SK-N-SH treated with all-trans-retinoic acid at 6 μM for 48 hours (cell line): ENCODE results near the gene DNAJC5G.

Experiments
- ATAC-seq: fragments of 200-7000 bp; cut with Tn5 transposase; 3 replicates; pipeline ENCODE4 v1.9.1; 2020; ENCODE audit warnings: mild to moderate bottlenecking, moderate library complexity
- CREB5 ChIP-seq: fragments of 250-450 bp; sonication (Bioruptor Pico); IDR thresholded peaks from 2 replicates; pipeline ENCODE4 v1.5.1; 2020; ENCODE audit warnings: low read depth, mild to moderate bottlenecking, moderate library complexity
- CSDC2 ChIP-seq: fragments of 250-450 bp; sonication (Bioruptor Pico); IDR thresholded peaks from 2 replicates; pipeline ENCODE4 v1.5.0; 2020; ENCODE audit warnings: mild to moderate bottlenecking, moderate library complexity
- CSRNP3 ChIP-seq: fragments of 250-450 bp; sonication (Bioruptor Pico); IDR thresholded peaks from 2 replicates; pipeline ENCODE4 v1.5.1; 2021; ENCODE audit warnings: mild to moderate bottlenecking, moderate library complexity
- ISL1 ChIP-seq: fragments of 250-450 bp; sonication (Bioruptor Pico); IDR thresholded peaks from 2 replicates; pipeline ENCODE4 v2.1.2; 2022; ENCODE audit warnings: mild to moderate bottlenecking, moderate library complexity
- OSR1 ChIP-seq: fragments of 250-450 bp; sonication (Bioruptor Pico); IDR thresholded peaks from 2 replicates; pipeline ENCODE4 v1.8.0; 2022; ENCODE audit warnings: moderate library complexity, mild to moderate bottlenecking, inconsistent platforms
- PATZ1 ChIP-seq: fragments of 250-450 bp; sonication (Bioruptor Pico); IDR thresholded peaks from 2 replicates; pipeline ENCODE4 v1.8.0; 2020; ENCODE audit warnings: mild to moderate bottlenecking, moderate library complexity, borderline replicate concordance
- POU6F1 ChIP-seq: fragments of 250-450 bp; sonication (Bioruptor Pico); IDR thresholded peaks from 2 replicates; pipeline ENCODE4 v1.8.0; 2021; ENCODE audit warnings: low read depth, mild to moderate bottlenecking, moderate library complexity, borderline replicate concordance
- PPARA ChIP-seq: fragments of 250-450 bp; sonication (Bioruptor Pico); IDR thresholded peaks from 2 replicates; pipeline ENCODE4 v1.5.0; 2020; ENCODE audit warnings: mild to moderate bottlenecking, borderline replicate concordance
- RARB ChIP-seq: fragments of 250-450 bp; sonication (Bioruptor Pico); IDR thresholded peaks from 2 replicates; pipeline ENCODE4 v1.8.0; 2021; ENCODE audit warnings: mild to moderate bottlenecking, moderate library complexity
- SNAI2 ChIP-seq: fragments of 250-450 bp; sonication (Bioruptor Pico); IDR thresholded peaks from 2 replicates; pipeline ENCODE4 v1.5.0; 2020; ENCODE audit warnings: mild to moderate bottlenecking, moderate library complexity
- TCF4 ChIP-seq: fragments of 250-450 bp; sonication (Bioruptor Pico); IDR thresholded peaks from 2 replicates; pipeline ENCODE4 v1.8.0; 2021; ENCODE audit warnings: mild to moderate bottlenecking, moderate library complexity, borderline replicate concordance
- TOX ChIP-seq: fragments of 250-450 bp; sonication (Bioruptor Pico); IDR thresholded peaks from 2 replicates; pipeline ENCODE4 v1.8.0; 2021; ENCODE audit warnings: mild to moderate bottlenecking, moderate library complexity, borderline replicate concordance
- TSHZ2 ChIP-seq: fragments of 250-450 bp; sonication (Bioruptor Pico); IDR thresholded peaks from 2 replicates; pipeline ENCODE4 v1.5.0; 2020; ENCODE audit warnings: mild to moderate bottlenecking, moderate library complexity
- ZFP3 ChIP-seq: fragments of 250-450 bp; sonication (Bioruptor Pico); IDR thresholded peaks from 2 replicates; pipeline ENCODE4 v1.5.0; 2020; ENCODE audit warnings: mild to moderate bottlenecking, moderate library complexity
- ZNF565 ChIP-seq: fragments of 450-650 bp; formaldehyde crosslinking; conservative IDR thresholded peaks from 2 replicates; pipeline ENCODE4 v1.5.0; 2020; ENCODE audit warnings: low read depth, mild to moderate bottlenecking, moderate library complexity
- ZNF70 ChIP-seq: fragments of 450-650 bp; formaldehyde crosslinking; IDR thresholded peaks from 2 replicates; pipeline ENCODE4 v1.5.0; 2020; ENCODE audit warnings: mild to moderate bottlenecking, moderate library complexity
- ZNF8 ChIP-seq: fragments of 450-650 bp; formaldehyde crosslinking; IDR thresholded peaks from 2 replicates; pipeline ENCODE4 v1.5.0; 2020; ENCODE audit warnings: mild to moderate bottlenecking, moderate library complexity

The DNAJC5G gene

GRCh38 chr2:27309651-27310050, 34.4 kb downstream of the DNAJC5G start:
- TF ChIP-seq PATZ1 (CRISPR knock-in tag): no peak
- no peak for TF ChIP-seq TCF4 (CRISPR knock-in tag)
- no peak for TF ChIP-seq CSRNP3 (CRISPR knock-in tag)
- TF ChIP-seq SNAI2 (CRISPR knock-in tag): no peak
- no peak for TF ChIP-seq ZNF565 (CRISPR knock-in tag)
- no peak for TF ChIP-seq ISL1 (CRISPR knock-in tag)
- TF ChIP-seq ZNF8 (CRISPR knock-in tag): no peak
- TF ChIP-seq ZFP3: no peak
- TF ChIP-seq OSR1: no peak
- TF ChIP-seq RARB (CRISPR knock-in tag): no peak
- TF ChIP-seq POU6F1 (CRISPR knock-in tag): no peak
- no peak for ATAC-seq

- no peak for TF ChIP-seq ZNF8 (CRISPR knock-in tag)
- no peak for TF ChIP-seq PATZ1 (CRISPR knock-in tag)
- TF ChIP-seq CREB5 (CRISPR knock-in tag): no peak
- no peak for TF ChIP-seq PPARA (CRISPR knock-in tag)
- TF ChIP-seq TOX (CRISPR knock-in tag): no peak
- no peak for TF ChIP-seq SNAI2 (CRISPR knock-in tag)
- no peak for TF ChIP-seq CSDC2 (CRISPR knock-in tag)
- no peak for TF ChIP-seq OSR1
- TF ChIP-seq ZNF70 (CRISPR knock-in tag): no peak
- no peak for TF ChIP-seq CSRNP3 (CRISPR knock-in tag)
- TF ChIP-seq ZNF565 (CRISPR knock-in tag): no peak
- no peak for TF ChIP-seq POU6F1 (CRISPR knock-in tag)
- TF ChIP-seq TSHZ2: no peak
- no peak for ATAC-seq
Measured at GRCh38 chr2:27312152-27312551, 36.9 kb downstream of the DNAJC5G start.
